Measurements from ENCODE around the gene C3orf18. TPM values are rescaled to one million over a fixed set of nuclear protein-coding genes. Genes with fewer than 3 reads are reported as not detected.
A peak's percentile ranks its signal among the peaks of the same experiment; 100 is the strongest.

The C3orf18 gene
- total and polyA plus RNA-seq, 12 donors: 6.6 to 44.3 (median 14.7) TPM

GRCh38 chr3:50550079-50550736 is 17.3 kb downstream of the C3orf18 start:
- WGBS, 4 donors: 40 to 50% (median 47%) methylated on average over 2 to 13 of the region's 13 CpGs
- TF ChIP-seq, protein P1, sequence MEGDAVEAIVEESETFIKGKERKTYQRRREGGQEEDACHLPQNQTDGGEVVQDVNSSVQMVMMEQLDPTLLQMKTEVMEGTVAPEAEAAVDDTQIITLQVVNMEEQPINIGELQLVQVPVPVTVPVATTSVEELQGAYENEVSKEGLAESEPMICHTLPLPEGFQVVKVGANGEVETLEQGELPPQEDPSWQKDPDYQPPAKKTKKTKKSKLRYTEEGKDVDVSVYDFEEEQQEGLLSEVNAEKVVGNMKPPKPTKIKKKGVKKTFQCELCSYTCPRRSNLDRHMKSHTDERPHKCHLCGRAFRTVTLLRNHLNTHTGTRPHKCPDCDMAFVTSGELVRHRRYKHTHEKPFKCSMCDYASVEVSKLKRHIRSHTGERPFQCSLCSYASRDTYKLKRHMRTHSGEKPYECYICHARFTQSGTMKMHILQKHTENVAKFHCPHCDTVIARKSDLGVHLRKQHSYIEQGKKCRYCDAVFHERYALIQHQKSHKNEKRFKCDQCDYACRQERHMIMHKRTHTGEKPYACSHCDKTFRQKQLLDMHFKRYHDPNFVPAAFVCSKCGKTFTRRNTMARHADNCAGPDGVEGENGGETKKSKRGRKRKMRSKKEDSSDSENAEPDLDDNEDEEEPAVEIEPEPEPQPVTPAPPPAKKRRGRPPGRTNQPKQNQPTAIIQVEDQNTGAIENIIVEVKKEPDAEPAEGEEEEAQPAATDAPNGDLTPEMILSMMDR (IDR thresholded peaks at IDR 0.05): peak; percentile 47 to 71 (median 61)
- TF ChIP-seq POLR2A (IDR thresholded peaks at IDR 0.05): no peak
- intact Hi-C loops (cut with DNase I): no loop called here
- no peaks in the 10 kb centered on the region for H3K4me1 ChIP-seq (replicated peaks in 1 of 2)
- peak; percentile 27 to 69 (median 49) for DNase-seq
- H3K27ac ChIP-seq: no peak overlapping the region
- H3K36me3 ChIP-seq (replicated peaks in 1 of 2): no peaks in the 10 kb centered on the region
- no peaks in the 10 kb centered on the region for H3K9me3 ChIP-seq (replicated peaks in 1 of 3)
- H3K4me3 ChIP-seq: no peak overlapping the region
- H3K27me3 ChIP-seq: peaks cover 4% of the 10 kb centered on the region

DNA sequence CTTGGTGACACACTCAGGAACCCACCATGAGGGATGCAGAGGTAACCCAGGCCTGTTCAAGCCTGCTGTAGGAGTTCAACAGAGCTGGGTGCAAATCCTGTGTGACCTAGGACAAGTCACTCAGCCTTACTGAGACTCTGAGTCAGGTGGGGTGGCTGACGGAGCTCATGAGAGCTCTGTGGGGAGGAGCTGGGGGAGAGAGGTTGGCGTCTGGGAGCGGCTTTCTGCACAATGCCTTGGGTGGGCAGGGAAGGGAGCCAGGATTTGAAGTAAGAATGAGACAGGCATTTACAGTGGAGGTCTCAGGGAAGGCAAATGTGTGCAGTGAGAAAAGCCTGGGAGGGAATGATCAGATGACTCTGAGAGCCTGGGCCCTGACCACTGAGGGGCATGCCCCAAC is 18.3 kb downstream of the C3orf18 start:
- Histone ChIP-seq H3K36me3 (replicated peaks in 1 of 2) (no peaks in the 10 kb centered on the region), H3K9me3 (replicated peaks in 1 of 3) (no peaks in the 10 kb centered on the region), H3K27ac (no peak overlapping the region), H3K4me1 (replicated peaks in 1 of 2) (no peaks in the 10 kb centered on the region), H3K27me3 (peaks cover 4% of the 10 kb centered on the region), H3K4me3 (no peak overlapping the region)
- TF ChIP-seq, protein P1 (IDR thresholded peaks at IDR 0.05): no peak
- no peak for TF ChIP-seq POLR2A (IDR thresholded peaks at IDR 0.05)
- no peak for DNase-seq
- 87 to 94% (median 93%) methylated on average over 3 of the region's 3 CpGs for WGBS, 4 donors
- intact Hi-C loops (cut with DNase I): loop anchor here in 1 of 2 donors (5.0 kb wide), 1 partner anchor 112 kb away; no protein-coding TSS in a partner anchor

GRCh38 chr3:50545781-50546180 is 21.8 kb downstream of the C3orf18 start:
- H3K27me3 ChIP-seq: no peaks in the 10 kb centered on the region
- H3K4me1 ChIP-seq (replicated peaks in 1 of 2): no peaks in the 10 kb centered on the region
- H3K4me3 ChIP-seq: no peak overlapping the region
- H3K9me3 ChIP-seq (replicated peaks in 1 of 3): no peaks in the 10 kb centered on the region
- no peak for DNase-seq
- intact Hi-C loops (cut with DNase I): loop anchor here in 1 of 2 donors (5.0 kb wide), 1 partner anchor 108 kb away; no protein-coding TSS in a partner anchor
- 57 to 63% (median 60%) methylated on average over 1 of the region's 1 CpG; no CpG with 5 or more reads in 1 of the 4 donors for WGBS, 4 donors
- TF ChIP-seq, protein P1 (IDR thresholded peaks at IDR 0.05): no peak
- TF ChIP-seq POLR2A (IDR thresholded peaks at IDR 0.05): no peak
- no peak overlapping the region for H3K27ac ChIP-seq
- H3K36me3 ChIP-seq (replicated peaks in 1 of 2): no peaks in the 10 kb centered on the region

DNA sequence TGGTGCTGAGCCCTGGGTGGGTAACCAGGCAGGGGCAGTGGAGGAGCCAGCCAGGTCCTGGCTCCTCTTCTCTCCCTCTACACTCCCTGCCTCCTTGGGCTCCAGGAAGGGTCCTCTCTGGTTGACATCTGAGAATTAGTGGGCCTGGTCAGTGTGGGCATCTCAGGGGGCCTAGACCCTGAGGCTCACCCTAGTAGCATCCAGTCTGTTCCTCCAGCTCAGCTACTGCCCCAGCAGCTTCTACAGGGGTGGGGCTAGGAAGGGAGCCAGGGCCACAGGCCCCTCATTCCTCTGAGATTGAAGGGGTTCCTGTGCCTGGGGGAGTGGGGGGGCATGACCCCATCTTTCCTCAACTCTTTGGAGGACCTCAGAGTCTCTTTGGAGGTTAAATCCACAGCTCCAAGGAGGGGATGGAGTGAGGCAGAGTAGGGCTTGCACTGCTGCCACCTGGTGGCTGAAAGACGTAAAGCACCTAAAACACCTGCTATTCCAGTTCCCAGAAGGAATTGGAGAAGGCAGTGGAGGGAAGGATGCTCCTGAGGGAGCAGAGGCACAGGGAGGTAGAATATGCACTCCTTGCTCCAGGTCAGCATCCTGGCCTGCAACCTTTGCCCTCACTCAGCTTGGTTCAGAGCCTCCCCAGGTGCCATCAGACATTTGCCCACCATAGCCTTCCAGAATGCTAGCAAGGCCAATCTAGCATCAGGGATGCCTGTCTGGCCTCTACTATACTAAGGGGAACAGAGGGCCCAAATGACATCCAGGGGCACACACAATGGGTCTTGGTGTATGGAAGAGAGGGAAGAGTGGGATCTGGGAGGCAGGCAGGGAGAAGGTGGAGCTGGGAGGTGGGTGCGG is 25.1 kb downstream of the C3orf18 start:
- WGBS, 4 donors: 39 to 50% (median 44%) methylated on average over 2 of the region's 2 CpGs
- no peaks in the 10 kb centered on the region for H3K4me1 ChIP-seq (replicated peaks in 1 of 2)
- H3K4me3 ChIP-seq: no peak overlapping the region
- H3K9me3 ChIP-seq (replicated peaks in 1 of 3): no peaks in the 10 kb centered on the region
- no peaks in the 10 kb centered on the region for H3K36me3 ChIP-seq (replicated peaks in 1 of 2)
- H3K27me3 ChIP-seq: no peaks in the 10 kb centered on the region
- intact Hi-C loops (cut with DNase I): loop anchor here (5.0 kb wide), 2 partner anchors 105 to 195 kb away; partner anchors contain the start of gene ZMYND10 (in 1 of the 2)
- TF ChIP-seq POLR2A (IDR thresholded peaks at IDR 0.05): no peak
- TF ChIP-seq, protein P1 (IDR thresholded peaks at IDR 0.05): peak; percentile 76 to 92 (median 84)
- peak; percentile 51 to 90 (median 70) for DNase-seq
- H3K27ac ChIP-seq: no peak overlapping the region

Measured in adrenal gland (tissue), 12 donors.